GM19452 (cell line): ENCODE measurements around the gene KCNJ14.

ENCODE experiments used
- ATAC-seq: cut with Tn5 transposase; IDR thresholded peaks from one replicate; pipeline ENCODE4 v1.9.1; 2021; ENCODE audit not compliant: unreplicated experiment

The KCNJ14 gene

DNA sequence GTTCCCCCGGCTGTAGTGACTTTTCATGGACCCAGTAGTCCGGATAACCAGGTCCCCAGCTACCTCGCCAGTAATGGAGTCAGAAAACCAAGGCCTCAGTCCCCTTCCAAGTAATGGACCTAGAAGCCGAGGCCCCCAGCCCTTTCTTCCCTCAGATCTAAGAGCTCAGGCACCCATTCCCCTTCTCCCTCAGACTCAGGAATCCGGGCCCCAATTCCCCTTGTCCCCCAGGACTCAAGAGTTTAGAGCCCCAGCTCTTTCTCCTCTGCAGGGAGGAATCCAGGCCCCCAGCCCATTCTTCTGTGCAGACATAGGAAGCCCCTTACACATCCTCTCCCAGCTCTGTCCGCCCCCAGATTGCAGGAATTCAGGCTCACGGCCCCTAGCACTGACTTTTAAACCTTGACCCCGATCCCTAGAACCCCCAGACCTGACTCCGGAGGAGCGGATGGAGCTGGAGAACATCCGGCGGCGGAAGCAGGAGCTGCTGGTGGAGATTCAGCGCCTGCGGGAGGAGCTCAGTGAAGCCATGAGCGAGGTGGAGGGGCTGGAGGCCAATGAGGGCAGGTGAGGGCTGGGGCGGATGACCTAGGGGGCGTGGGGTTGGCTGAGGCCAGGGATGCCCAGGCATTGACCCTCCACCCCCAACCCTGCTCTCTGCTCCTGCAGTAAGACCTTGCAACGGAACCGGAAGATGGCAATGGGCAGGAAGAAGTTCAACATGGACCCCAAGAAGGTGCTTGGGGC is 14.7 kb downstream of the KCNJ14 start:
- ATAC-seq, result no peak

DNA sequence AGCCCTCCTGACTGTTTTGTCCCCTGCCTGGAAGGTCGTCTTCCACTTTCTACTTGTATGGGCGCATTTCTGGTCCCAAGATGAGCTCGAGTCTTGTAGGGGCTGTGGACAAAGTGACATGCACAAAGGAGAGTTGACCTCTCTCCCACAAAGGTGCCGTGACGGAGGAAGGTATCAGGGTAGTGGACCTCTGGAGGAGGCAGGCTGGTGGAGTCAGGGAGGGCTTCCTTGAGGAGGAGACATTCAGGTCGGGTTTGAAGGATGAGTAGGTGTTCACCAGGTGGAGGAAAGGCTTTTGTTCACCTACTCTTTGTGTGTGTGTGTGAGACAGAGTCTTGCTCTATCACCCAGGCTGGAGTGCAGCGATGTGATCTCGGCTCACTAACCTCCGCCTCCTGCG is 15.5 kb downstream of the KCNJ14 start:
- no peak for ATAC-seq

DNA sequence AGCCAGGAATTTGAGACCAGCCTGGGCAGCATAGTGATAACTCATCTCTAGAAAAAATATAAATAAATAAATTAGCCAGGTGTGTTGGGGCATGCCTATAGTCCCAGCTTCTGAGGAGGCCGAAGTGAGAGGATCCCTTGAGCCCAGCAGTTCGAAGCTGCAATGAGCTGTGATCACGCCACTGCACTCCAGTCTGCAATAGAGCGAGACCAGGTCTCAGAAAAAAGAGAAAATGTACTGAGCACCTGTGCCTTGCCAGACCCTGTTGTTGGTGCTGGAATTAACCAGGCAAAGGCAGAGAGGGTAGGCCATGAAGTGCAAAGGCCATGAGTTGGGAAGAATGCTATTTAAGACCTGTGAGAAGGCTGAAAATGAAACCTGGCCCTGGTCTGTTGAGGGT is 16.5 kb downstream of the KCNJ14 start:
- no peak for ATAC-seq

DNA sequence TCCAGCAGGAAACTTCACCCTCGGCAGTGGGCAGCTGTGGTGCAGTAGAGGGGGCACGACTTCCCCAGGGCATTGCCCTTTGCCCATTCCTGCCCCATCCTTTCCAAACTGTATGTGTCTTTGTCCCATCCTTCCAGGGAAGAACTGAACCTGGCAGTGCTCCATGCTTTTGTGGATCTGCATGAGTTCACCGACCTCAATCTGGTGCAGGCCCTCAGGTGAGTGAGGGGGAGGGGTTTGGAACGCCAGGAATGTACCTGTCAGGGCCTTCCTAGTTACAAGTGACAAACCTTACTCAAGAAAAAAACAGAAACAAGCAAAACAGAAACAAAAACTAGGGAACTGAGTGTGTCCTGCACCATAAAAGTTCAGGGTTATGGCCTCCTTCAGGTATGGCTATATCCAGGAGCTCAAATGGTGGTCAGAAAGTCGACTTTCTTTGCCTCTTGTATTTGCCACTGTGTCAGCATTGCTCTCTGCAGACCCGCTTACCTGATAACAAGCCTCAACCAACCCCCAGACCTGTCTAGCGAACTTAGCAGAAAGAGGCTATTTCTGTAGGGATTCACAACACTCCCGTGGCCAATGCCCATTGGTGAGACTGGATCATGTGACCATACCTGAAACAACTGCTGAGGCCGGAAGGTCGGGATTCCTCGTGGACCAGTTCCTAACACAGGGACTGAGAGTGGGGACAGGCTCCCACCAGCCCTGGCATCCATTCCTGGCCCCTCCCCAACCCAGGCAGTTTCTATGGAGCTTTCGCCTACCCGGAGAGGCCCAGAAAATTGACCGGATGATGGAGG is 18.0 kb downstream of the KCNJ14 start:
- ATAC-seq, result no peak

DNA sequence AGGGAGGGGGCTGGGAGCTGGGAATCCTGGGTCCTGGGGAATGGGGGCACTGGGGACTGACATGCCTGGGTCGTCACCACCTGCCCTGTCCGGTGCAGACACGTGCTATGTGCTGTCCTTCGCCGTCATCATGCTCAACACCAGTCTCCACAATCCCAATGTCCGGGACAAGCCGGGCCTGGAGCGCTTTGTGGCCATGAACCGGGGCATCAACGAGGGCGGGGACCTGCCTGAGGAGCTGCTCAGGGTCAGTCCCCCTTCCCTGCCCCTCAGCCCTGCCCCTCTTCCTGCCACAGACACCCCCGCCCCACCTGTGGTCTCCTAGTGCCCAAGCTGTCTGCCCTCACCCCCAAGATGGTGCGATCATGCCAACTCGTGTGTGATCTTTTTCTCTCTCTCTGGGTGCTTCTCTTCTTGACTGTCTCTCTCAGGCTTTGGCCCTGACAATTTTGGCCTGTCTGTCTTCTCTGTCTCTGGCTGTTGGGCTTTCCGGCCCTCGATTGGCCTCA is 18.8 kb downstream of the KCNJ14 start:
- no peak for ATAC-seq

DNA sequence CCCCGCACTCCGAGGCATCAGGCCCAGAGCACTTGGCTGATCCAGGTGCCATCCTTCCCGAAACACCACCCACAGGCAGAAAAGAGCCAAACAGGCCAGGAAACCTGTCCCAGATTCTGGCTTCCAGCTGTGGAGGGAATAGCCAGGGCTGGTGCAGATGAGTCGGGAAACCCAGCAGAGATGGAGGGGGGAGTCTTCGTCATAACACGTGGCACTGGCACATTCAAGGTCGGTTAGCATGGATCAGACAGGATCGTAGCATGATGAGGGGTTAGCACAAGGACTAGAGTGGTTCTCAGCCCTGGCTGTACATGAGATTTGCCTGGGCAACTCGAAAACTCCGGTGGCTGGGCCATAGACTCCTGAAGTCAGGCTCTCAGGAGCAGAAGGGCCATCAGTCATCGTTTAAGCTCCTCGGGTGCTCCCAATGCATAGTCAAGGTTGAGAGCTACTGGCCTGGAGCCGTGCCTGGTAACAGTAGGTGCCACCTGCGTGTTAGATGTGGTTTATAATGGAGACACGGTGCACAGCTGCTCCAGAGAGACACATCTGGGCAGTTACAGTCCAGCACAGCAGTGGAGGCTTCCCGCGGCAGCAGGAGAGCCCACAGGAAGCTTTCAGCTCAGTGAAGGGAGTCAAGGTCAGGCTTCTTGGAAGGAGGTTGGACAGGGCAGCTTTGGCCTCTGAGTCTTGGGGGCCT is 20.1 kb downstream of the KCNJ14 start:
- ATAC-seq, result no peak

DNA sequence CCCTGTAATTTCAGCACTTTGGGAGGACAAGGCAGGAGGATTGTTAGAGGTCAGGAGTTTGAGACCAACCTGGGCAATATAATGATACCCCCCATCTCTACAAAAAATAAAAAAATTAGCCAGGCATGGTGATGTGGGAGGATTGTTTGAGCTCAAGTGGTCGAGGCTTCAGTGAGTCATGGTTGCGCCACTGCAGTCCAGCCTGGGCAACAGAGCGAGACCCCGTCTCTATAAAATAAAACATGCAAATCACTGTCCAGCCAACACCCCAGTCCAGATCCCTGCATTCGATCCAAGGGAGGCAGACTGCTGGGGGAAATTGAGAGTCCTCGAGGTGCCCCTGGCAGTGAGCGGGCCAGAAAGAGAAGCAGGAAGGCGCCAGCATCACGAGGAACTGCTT is 20.8 kb downstream of the KCNJ14 start:
- ATAC-seq, result no peak

DNA sequence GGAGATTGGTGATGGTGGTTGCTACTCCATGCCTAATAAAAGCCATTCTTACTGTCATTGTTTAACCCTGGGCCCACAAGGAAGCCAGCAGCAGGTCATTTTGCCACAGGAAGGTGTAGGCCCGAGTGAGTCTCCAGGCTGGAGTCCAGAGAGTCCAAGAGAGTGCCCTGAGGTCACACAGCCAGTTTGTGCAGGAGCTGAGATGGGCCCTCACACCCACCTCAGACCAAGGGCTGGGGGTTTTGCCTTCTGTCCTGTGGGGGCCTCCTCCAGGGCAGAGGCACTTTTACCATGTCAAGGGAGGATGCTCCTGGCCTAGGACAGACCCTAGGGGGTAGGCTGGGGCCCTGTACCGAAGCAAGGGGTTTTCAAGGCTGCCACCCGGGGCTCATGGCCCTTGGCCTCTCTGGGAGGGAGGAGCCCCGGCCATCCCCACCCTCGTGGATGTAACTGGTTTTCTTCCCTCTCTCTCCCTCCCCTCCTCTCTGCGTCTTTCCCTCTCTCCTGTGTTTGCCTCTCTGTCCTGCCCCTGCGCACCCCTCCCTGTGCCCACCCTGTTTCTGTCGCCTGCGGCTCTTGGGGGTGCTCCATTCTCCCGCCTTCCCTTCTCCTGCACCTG is 21.8 kb downstream of the KCNJ14 start:
- no peak for ATAC-seq

DNA sequence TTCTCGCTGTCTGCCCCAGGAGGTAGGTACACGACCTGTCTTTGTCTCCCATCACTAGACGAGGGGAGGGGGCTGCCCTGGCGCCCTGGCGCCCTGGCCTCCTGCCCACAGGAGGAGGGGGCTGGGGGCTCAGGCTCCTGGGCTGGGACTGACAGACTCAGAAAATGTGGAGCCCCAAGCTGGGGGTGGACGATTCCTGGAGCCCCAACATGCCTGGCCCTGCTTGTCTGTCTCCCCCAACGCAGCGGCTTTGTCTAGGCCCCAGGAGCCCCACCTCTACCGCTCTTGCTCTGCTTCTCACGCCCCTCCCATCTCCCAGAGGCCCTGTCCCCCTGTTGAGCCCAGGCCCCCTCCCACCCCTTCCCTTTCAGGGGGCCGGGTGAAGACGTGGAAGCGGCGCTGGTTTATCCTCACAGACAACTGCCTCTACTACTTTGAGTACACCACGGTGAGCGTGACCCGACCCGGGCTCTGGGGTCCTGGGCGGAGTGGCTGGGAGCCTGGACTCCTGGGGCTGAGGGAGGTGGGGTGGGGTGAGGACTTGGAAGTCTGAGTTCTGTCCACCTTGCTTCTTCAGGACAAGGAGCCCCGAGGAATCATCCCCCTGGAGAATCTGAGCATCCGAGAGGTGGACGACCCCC is 22.4 kb downstream of the KCNJ14 start:
- no peak for ATAC-seq

DNA sequence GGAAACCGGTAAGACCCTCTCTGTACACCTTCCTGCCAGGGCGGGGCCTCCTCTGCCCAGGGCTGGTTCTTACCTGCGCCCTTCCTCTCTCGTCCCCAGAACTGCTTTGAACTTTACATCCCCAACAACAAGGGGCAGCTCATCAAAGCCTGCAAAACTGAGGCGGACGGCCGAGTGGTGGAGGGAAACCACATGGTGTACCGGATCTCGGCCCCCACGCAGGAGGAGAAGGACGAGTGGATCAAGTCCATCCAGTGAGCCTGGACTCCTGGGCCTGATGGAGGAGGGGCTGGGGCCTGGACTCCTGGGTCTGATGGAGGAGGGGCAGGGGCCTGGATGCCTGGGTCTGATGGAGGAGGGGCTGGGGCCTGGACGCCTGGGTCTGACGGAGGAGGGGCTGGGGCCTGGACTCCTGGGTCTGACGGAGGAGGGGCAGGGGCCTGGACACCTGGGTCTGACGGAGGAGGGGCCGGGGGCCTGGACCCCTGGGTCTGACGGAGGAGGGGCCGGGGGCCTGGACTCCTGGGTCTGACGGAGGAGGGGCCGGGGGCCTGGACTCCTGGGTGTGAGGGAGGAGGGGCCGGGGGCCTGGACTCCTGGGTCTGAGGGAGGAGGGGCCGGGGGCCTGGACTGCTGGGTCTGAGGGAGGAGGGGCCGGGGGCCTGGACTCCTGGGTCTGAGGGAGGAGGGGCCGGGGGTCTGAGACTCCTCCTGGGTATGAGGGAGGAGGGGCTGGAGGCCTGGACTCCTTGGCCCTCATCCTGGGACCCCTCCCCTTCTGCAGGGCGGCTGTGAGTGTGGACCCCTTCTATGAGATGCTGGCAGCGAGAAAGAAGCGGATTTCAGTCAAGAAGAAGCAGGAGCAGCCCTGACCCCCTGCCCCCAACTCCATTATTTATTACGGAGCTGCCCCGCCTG is 23.2 kb downstream of the KCNJ14 start:
- no peak for ATAC-seq

DNA sequence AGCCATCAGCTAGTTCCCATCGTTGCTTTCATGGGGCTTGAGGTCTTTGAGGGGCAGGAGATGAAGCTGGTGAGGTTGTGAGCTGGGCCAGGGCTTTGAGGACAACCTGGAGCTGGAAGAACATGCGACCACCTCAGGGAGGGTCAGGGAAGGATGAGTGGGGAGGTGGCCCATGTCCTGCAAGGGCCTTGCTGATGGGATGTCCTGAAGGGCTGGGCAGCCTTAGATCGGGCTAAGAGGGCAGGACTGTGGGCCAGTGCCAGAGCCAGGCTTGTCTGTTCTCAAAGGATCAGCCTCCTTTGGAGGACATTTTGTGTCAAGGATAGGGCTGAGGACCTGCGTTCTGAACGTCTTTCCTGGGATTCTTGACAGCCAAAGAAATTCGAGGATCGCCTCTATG is 24.3 kb downstream of the KCNJ14 start:
- no peak for ATAC-seq

DNA sequence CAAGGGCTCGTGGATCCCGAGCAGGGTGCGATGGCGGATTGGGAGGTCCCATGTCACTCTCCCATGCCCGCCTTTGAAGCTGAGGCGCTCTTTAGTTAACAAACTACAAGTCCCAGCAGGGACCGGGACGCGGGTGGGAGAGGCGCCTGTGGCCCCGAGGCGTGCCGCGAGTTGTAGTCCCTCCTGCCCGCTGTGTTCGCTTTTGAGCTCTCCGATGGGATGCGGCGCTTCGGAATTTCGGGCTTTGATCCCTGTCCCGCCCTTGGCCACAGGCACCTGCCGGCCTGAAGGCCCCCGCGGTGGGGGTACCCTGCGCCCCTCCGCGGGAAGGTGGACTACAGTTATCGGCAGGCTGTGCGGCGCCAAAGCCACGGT is 24.8 kb downstream of the KCNJ14 start:
- no peak for ATAC-seq

DNA sequence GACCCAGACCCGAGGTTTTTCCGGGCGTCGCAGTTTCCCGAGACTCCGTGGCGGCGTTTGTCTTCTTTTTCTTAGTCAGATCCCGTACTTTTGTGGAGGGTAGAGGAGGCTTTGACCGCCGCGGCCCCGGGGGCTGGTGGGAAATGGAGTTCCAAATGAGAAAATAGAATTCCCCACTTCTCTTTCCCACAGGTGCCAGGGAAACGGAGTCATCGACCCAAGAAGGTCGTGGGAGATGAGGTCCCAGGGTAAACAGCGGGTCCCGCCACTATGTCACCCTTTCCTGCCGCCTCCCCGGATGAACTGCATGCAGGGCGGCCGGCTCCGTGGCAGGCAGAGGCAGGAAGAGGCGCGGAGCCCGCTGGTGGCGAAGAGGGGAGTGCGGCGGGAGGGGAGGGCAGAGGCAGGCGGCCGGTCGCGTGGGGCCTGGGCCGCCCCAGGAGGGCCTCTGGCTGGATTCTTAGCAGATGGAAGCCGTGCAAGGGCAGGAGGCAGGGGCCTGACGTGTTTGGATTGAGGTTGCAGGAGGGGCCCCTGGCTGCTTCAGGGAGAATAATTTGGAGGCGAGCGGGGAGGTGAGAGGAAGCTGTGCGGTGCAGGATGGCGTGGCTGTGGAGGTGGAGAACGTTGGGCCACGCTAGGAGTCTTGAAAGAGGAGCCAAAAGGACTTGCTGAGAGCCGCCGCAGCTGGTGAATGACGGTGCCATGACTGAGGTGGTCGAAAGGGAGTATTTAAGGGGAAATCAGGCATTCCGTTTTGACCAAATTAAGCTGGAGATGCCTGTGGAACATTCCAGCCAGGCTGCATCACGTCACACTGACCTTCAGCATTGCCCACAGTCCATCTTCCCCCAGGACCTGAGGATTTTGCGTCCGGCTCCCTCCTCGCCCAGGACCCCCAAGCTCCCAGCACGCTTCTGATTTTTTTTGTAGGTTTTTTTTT is 25.5 kb downstream of the KCNJ14 start:
- no peak for ATAC-seq

DNA sequence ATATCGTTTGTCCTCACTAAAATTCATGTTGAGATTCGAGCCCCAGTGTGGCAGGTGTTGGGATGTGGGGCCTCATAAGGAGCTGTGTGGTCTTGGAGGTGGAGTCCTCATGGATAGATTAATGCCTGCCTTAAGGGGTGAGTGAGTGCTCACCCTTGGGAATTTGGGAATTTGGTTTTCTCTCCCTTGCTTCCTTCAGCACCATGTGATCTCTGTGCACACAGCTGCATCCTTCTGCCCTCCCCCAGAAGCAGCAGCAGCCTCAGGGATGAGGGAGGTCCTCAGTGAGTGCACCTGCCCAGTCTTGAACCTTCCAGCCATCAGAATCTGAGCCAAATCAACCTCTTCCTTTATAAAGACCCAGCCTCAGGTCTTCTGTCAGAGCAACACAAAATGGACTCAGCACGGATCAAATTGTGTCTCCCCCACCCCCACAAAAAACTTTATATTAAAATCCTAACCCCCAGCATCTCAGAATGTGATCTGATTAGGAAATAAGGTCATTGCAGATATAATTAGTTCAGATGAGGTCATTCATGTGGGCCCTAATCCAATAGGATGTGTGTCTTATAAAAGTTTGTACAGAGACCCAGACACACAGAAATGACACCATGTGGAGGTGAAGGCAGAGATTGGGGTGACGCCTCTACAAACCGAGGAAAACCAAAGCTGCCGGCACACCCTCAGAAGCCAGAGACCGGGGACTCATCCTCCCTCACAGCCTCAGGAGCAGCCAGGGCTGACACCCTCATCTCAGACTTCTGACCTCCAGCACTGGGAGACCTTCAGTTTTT is 26.7 kb downstream of the KCNJ14 start:
- ATAC-seq, result no peak

DNA sequence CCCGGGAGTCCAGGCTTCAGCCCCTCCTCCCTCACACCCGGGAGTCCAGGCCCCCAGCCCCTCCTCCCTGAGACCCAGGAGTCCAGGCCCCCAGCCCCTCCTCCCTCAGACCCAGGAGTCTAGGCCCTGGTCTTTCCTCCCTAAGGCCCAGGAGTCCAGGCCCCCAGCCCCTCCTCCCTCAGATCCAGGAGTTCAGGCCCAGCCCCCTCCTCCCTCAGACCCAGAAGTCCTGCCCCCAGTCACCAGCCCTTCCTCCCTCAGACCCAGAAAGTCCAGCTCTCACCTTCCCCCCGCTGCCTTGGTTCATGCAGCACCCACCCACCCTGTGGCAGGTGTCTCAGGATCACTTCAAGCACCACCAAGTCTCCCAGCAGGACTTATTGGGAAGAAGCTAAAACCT is 27.9 kb downstream of the KCNJ14 start:
- no peak for ATAC-seq

DNA sequence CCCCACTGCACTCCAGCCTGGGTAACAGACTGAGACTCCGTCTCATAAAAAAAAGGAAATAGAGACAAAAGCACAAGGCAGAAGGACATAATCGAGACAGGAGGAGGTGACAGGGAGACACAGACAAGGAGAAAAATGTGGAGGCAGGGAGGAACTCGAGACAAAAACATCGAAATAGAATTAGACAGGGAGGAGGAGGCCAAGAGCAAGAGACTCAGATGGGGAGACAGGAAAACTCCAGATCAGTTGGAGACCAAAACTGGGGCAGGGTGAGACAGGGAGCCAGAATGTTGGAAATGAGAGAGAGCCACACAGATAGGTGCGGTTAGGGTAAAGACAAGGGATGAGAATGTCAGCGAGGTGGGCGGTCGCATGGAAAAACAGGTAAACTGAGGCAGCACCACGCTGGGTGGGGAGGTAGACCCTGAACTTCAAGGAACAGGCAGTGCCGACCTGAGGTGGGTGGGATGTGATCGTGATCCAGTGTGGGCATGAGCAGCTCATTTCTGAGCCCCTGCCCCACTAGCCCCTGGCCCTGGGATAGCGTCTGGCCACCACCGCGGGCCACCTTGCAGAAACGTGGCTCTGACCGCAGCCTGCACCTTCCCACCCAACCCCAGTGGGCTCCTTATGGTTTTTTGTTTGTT is 29.0 kb downstream of the KCNJ14 start:
- ATAC-seq, result no peak

DNA sequence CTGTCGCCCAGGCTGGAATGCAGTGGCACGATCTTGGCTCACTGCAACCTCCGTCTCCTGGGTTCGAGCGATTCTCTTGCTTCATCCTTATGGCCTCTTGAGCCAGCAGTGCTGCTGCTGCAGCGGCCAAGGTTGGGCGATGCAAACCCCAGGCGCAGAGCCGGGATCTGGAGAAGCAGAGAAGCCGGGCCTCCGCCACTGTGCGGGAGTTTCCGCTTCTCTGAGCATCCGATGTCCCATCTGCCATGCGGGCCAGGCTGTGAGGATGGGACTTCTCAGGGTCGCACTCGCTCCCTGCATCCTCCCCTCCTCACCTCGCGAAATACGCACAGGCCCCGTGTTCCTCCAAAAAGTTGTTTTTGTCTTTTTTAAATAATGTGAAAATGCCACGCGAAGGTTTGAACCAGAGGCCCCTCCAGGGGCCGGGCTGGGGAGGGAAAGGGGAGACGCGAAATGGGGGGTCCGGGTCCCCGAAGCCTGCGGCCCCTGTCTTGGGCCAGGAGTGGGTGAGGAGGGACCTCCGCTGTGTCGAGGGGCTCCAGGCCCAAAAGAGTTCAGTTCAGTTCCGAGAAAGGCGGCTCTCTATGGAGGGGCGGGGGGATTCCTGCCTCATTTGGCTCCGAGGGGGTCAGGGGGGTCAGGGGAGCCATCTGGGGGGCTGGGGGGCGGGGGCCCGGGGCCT is 29.7 kb downstream of the KCNJ14 start:
- no peak for ATAC-seq
